ENCODE results near the gene MLST8.

GRCh38 chr16:2237493-2238149 lies 32.4 kb downstream of the MLST8 start:
- no peak for TF ChIP-seq CTCF (IDR thresholded peaks at IDR 0.05; ENCODE audit: low read depth, low read length, missing input control)
- TF ChIP-seq RAD21 (IDR thresholded peaks at IDR 0.05) = no peak
- no peak for TF ChIP-seq MAX (IDR thresholded peaks at IDR 0.05)
- TF ChIP-seq REST (IDR thresholded peaks at IDR 0.05) = no peak
- no peak for TF ChIP-seq FOXA1 (IDR thresholded peaks at IDR 0.05)
- TF ChIP-seq RXRA (IDR thresholded peaks at IDR 0.05) = no peak
- TF ChIP-seq TAF1 (conservative IDR thresholded peaks at IDR 0.05) = no peak
- TF ChIP-seq JUND (IDR thresholded peaks at IDR 0.05) = no peak
- no peak for TF ChIP-seq GABPA (IDR thresholded peaks at IDR 0.05 in 1 of 2, conservative IDR thresholded peaks at IDR 0.05 in 1 of 2)
- TF ChIP-seq EGR1 (IDR thresholded peaks at IDR 0.05; ENCODE audit: low read depth in 2 of 2) = no peak
- TF ChIP-seq ZBTB33 (IDR thresholded peaks at IDR 0.05) = no peak
- TF ChIP-seq HNF4G (IDR thresholded peaks at IDR 0.05) = no peak

Measured in liver (tissue), 3 donors.